DMS79 (cell line): ENCODE results near the gene ZNF878.

ENCODE experiments used
- DNase-seq: peaks from one replicate; lab custom pipeline; 2025; lab: John Stamatoyannopoulos, UW

ZNF878 gene

DNA sequence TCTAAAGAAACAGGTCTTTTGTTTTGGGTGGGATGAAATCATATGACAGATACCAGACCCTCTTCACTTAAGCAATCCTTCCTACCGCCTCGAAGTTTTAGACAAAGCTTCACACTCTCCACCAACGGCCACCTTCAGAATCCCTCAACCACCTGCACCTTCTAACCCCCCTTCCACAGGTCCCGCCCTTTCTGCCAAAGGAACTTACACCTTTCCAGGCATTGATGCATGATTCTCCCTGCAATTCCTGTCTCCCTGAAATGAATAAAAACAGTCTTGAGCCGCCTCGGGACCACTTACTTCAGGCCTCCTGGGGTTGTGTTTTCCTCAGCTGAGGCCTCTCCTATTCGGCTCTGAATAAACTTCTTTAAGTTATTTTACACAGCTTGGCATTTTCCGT is 18.1 kb downstream of the ZNF878 start:
- DNase-seq = peak; percentile 4

- DNase-seq = no peak
Measured at GRCh38 chr19:12034198-12034597, 18.6 kb downstream of the ZNF878 start.

DNA sequence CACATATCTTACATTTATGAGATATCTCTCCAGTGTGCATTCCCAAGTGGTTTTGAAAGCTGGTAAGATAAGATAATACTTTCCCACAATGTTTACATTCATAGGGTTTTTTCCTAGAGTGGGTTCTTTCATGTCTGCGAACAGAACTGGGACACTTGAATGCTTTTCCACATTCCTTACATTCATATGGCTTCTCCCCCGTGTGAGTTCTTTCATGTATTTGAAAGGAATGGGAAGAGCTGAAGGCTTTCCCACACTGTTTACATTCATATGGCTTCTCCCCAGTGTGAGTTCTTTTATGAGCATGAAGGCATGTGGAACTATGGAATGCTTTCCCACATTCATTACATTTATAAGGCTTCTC is 37.0 kb downstream of the ZNF878 start:
- DNase-seq = no peak

- DNase-seq = no peak
Measured at GRCh38 chr19:12015015-12015752, 37.6 kb downstream of the ZNF878 start.

DNA sequence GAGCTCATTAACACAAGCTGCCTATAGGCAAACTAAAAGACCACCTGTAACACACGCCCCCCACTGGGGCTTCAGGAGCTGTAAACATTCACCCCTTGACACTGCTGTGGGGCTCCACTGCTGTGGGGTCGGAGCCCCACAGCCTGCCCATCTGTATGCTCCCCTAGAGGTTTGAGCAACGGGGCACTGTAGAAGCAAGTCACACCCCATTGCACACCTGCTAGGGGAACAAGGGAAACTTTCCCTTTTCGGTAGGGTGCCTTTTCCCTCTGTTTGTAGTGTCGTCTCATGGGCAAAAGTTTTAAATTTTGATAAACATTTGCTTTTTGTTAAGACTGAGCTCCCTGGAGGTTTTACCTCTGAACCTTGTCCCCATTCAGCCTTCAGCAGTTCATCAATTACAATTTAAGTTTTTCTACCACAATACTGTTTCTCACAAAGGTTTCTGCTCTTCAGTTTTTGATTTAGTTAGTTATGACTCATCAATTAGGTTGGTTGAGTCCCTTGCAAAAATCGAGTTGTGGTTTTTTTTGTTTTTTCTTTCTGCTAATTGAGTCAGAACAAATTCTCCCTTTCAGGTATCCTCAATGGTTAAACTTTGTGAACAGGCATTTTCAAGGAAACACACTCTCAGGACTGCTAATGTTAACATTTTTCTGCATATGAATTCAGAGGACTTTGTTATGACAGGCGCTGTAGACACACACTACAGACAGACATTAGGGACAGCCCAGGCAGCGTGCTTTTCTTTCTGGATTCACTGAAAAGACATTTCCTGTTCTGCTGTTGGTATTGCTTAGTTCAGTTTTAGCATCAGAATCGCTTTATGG is 52.4 kb downstream of the ZNF878 start:
- no peak for DNase-seq

DNA sequence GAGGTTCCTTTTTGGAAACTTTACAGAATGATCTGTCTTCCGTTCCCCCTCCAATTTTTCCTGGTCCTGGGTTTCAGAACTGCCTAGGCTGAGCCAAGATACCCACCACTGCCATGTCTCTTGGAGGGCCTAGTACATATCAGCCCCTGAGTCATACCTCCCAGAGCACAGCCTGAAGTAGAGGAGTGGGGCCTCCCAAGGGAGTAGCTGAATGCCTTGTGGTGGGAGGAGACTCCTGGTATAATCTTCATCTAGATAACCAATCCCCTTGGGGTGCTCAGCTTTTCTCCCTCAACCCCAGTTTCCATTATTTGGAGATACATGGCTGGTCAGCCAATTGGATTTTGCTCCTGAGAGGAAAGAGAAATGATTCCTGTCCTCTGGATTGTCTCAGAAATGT is 57.6 kb downstream of the ZNF878 start:
- no peak for DNase-seq
